ENCODE data around the gene PCDHGA6. TPM values are rescaled to one million over a fixed set of nuclear protein-coding genes. Genes with fewer than 3 reads are reported as not detected.

The PCDHGA6 gene
- total RNA-seq, 1 experiment from 2014 or later = 0.07 TPM

GRCh38 chr5:141421489-141421855 is 47.8 kb downstream of the PCDHGA6 start:
- Histone ChIP-seq H3K27me3 (ENCODE audit: insufficient read depth, low read length) (no peaks in the 10 kb centered on the region), H3K79me2 (ENCODE audit: insufficient read depth, low read length) (no peaks in the 10 kb centered on the region), H3K9me2 (ENCODE audit: insufficient read depth) (no peaks in the 10 kb centered on the region), H3K27ac (ENCODE audit: low read depth, low read length) (no peak overlapping the region), H3K36me3 (ENCODE audit: control insufficient read depth in 1 of 2, insufficient read depth in 2 of 2, low read length in 2 of 2) (no peaks in the 10 kb centered on the region), H4K20me1 (ENCODE audit: insufficient read depth) (no peaks in the 10 kb centered on the region), H3K9me3 (ENCODE audit: control insufficient read depth in 1 of 2, insufficient read depth in 1 of 2, low read depth in 1 of 2, low read length in 2 of 2) (peaks cover 4 to 22% of the 10 kb centered on the region in 2 experiments; a peak in 2 of 4 replicates), H2AFZ (ENCODE audit: low read depth, low read length, poor library complexity, severe bottlenecking) (no peak overlapping the region), H3K4me1 (ENCODE audit: control insufficient read depth in 1 of 2, insufficient read depth in 2 of 2, low read length in 2 of 2) (no peaks in the 10 kb centered on the region), H3K4me3 (replicated peaks in 1 of 2; ENCODE audit: low read depth in 1 of 2, low read length in 2 of 2) (no peak overlapping the region), H3K9ac (ENCODE audit: low read length) (no peak overlapping the region), H3K4me2 (ENCODE audit: low read length) (no peak overlapping the region)
- CTCF ChIA-PET = interaction anchor here (1.0 to 1.9 kb wide), 4 partner anchors 9 to 143 kb away, joined by 5 to 11 read pairs (median 6); partner anchors contain the start of gene PCDHGA10
- DNase-seq (ENCODE audit: low read depth, low spot score) = no peak
- BruUV-seq (replicated peaks) = no TSS peak
- ATAC-seq = no peak
- RAD21 ChIA-PET (ENCODE audit: low non-redundant PET in 1 of 2, low total read pairs in 2 of 2, uncharacterized antibody in 2 of 2, unreplicated experiment in 2 of 2) = no interaction called here
- TF ChIP-seq JUND (IDR thresholded peaks at IDR 0.05) = no peak
- TF ChIP-seq EZH2phosphoT487 (IDR thresholded peaks at IDR 0.05; ENCODE audit: borderline replicate concordance) = no peak
- no peak for TF ChIP-seq TCF7L2 (IDR thresholded peaks at IDR 0.05; ENCODE audit: borderline replicate concordance, extremely low read depth, insufficient read depth, insufficient read length)
- TF ChIP-seq MAX (IDR thresholded peaks at IDR 0.05) = no peak
- no peak for TF ChIP-seq ZFX (IDR thresholded peaks at IDR 0.05)
- no peak for TF ChIP-seq RAD21 (IDR thresholded peaks at IDR 0.05; ENCODE audit: low read depth)
- no peak for TF ChIP-seq SP1 (IDR thresholded peaks at IDR 0.05; ENCODE audit: low read depth)
- TF ChIP-seq ATF3 (IDR thresholded peaks at IDR 0.05) = no peak
- no peak for TF ChIP-seq SIN3A (IDR thresholded peaks at IDR 0.05; ENCODE audit: low read depth)
- TF ChIP-seq POLR2AphosphoS5 (IDR thresholded peaks at IDR 0.05; ENCODE audit: low read depth, low read length) = no peak
- TF ChIP-seq YY1 (IDR thresholded peaks at IDR 0.05; ENCODE audit: extremely low read depth, insufficient replicate concordance, low read depth, low read length) = no peak
- no peak for TF ChIP-seq EGR1 (IDR thresholded peaks at IDR 0.05; ENCODE audit: low read depth)
- TF ChIP-seq ELF1 (IDR thresholded peaks at IDR 0.05; ENCODE audit: borderline replicate concordance, low read depth) = no peak
- TF ChIP-seq EZH2 (IDR thresholded peaks at IDR 0.05) = no peak
- no peak for TF ChIP-seq SRF (IDR thresholded peaks at IDR 0.05; ENCODE audit: low read depth)
- no peak for TF ChIP-seq POLR2A (IDR thresholded peaks at IDR 0.05; ENCODE audit: borderline replicate concordance, extremely low read depth, insufficient read depth, insufficient read length)
- POLR2A ChIA-PET = no interaction called here
- intact Hi-C loops (cut with micrococcal nuclease) = no loop called here
